GM23338 (cell line): ENCODE measurements around the gene CLEC4G. TPM values are rescaled to one million over a fixed set of nuclear protein-coding genes. Genes with fewer than 3 reads are reported as not detected.

Source experiments
- ATAC-seq: fragments of 200-7000 bp; cut with Tn5 transposase; 3 replicates; pipeline ENCODE4 v1.9.1; 2020
- DNase-seq: peaks from one replicate; pipeline ENCODE4 v3.0.0-alpha.2; 2015; ENCODE audit warnings: low spot score
- H2AFZ ChIP-seq: fragments of 200-600 bp; sonication (generic); 2 replicates; pipeline ENCODE4 v1.8.0; 2016; ENCODE audit warnings: antibody characterized with exemption, mild to moderate bottlenecking, moderate library complexity
- H3F3A ChIP-seq: fragments of 200-600 bp; sonication (generic); replicated peaks from 2 replicates; pipeline ENCODE4 v1.8.0; 2017; ENCODE audit warnings: antibody characterized with exemption, mixed run types, low read depth
- H3K27ac ChIP-seq: fragments of 200-600 bp; sonication (generic); 2 replicates; pipeline ENCODE4 v1.6.1; 2016; ENCODE audit warnings: low read depth
- H3K27me3 ChIP-seq: fragments of 200-600 bp; sonication (generic); 2 replicates; pipeline ENCODE4 v1.8.0; 2016; ENCODE audit warnings: mild to moderate bottlenecking, mixed run types, moderate library complexity; ENCODE audit not compliant: insufficient read depth
- H3K36me3 ChIP-seq: fragments of 200-600 bp; sonication (generic); 2 replicates; pipeline ENCODE4 v1.8.0; 2016; ENCODE audit warnings: mild to moderate bottlenecking; ENCODE audit not compliant: insufficient read depth
- H3K4me1 ChIP-seq: fragments of 200-600 bp; sonication (generic); 2 replicates; pipeline ENCODE4 v1.8.0; 2016; ENCODE audit warnings: mild to moderate bottlenecking, moderate library complexity; ENCODE audit not compliant: insufficient read depth
- H3K4me2 ChIP-seq: fragments of 200-600 bp; sonication (generic); 2 replicates; pipeline ENCODE4 v1.7.1; 2017; ENCODE audit warnings: mixed run types
- H3K4me3 ChIP-seq: fragments of 200-600 bp; sonication (generic); 2 replicates; pipeline ENCODE4 v1.6.1; 2016; ENCODE audit warnings: mixed run types
- H3K79me2 ChIP-seq: fragments of 200-600 bp; sonication (generic); replicated peaks from 2 replicates; pipeline ENCODE4 v1.8.0; 2017; ENCODE audit warnings: mild to moderate bottlenecking; ENCODE audit not compliant: insufficient read depth
- H3K9me2 ChIP-seq: fragments of 200-600 bp; sonication (generic); 2 replicates; pipeline ENCODE4 v1.8.0; 2017; ENCODE audit not compliant: insufficient read depth
- H4K20me1 ChIP-seq: fragments of 200-600 bp; sonication (generic); replicated peaks from 2 replicates; pipeline ENCODE4 v1.8.0; 2017; ENCODE audit warnings: mild to moderate bottlenecking; ENCODE audit not compliant: insufficient read depth
- H3K27ac Mint-ChIP-seq: 2 replicates; pipeline ENCODE4 v1.8.0; 2020; ENCODE audit warnings: inconsistent platforms, mild to moderate bottlenecking, moderate library complexity, mixed read lengths
- H3K27me3 Mint-ChIP-seq: 3 replicates; pipeline ENCODE4 v1.8.0; 2022; ENCODE audit warnings: low read depth, mild to moderate bottlenecking, moderate library complexity, mixed read lengths, inconsistent platforms; ENCODE audit not compliant: insufficient read depth, poor library complexity
- H3K36me3 Mint-ChIP-seq: 3 replicates; pipeline ENCODE4 v1.8.0; 2021; ENCODE audit warnings: low read depth, mild to moderate bottlenecking, inconsistent platforms, moderate library complexity, mixed read lengths
- H3K4me1 Mint-ChIP-seq: 3 replicates; pipeline ENCODE4 v1.8.0; 2020; ENCODE audit warnings: mild to moderate bottlenecking, inconsistent platforms, mixed read lengths
- H3K4me3 Mint-ChIP-seq: 3 replicates; pipeline ENCODE4 v1.8.0; 2021; ENCODE audit warnings: moderate library complexity, mild to moderate bottlenecking, inconsistent platforms, mixed read lengths
- H3K9me3 Mint-ChIP-seq: 3 replicates; pipeline ENCODE4 v1.8.0; 2020; ENCODE audit warnings: moderate library complexity, mild to moderate bottlenecking, inconsistent platforms, mixed read lengths
- CREB1 ChIP-seq: fragments of 250-450 bp; sonication (Bioruptor Pico); IDR thresholded peaks from 2 replicates; pipeline ENCODE4 v1.5.0; 2020; ENCODE audit warnings: low read depth, mild to moderate bottlenecking, moderate library complexity
- EZH2phosphoT487 ChIP-seq: fragments of 200-600 bp; sonication (generic); IDR thresholded peaks from one replicate; pipeline ENCODE4 v1.8.1; 2018; ENCODE audit warnings: antibody characterized with exemption; ENCODE audit not compliant: unreplicated experiment
- JUNB ChIP-seq: IDR thresholded peaks from one replicate; pipeline ENCODE4 v1.6.1; 2016; ENCODE audit warnings: antibody characterized with exemption; ENCODE audit not compliant: unreplicated experiment
- NANOG ChIP-seq: IDR thresholded peaks from 2 replicates; pipeline ENCODE4 v1.6.1; 2016; ENCODE audit warnings: antibody characterized with exemption, borderline replicate concordance
- POLR2AphosphoS5 ChIP-seq: IDR thresholded peaks from 2 replicates; pipeline ENCODE4 v1.6.1; 2016; ENCODE audit warnings: antibody characterized with exemption, low read depth
- STAT1 ChIP-seq: IDR thresholded peaks from one replicate; pipeline ENCODE4 v1.6.1; 2016; ENCODE audit warnings: antibody characterized with exemption; ENCODE audit not compliant: unreplicated experiment
- ZNF114 ChIP-seq: fragments of 250-450 bp; sonication (Bioruptor Pico); IDR thresholded peaks from 2 replicates; pipeline ENCODE4 v1.5.0; 2020; ENCODE audit warnings: mild to moderate bottlenecking, moderate library complexity
- ZNF331 ChIP-seq: fragments of 250-450 bp; sonication (Bioruptor Pico); IDR thresholded peaks from 2 replicates; pipeline ENCODE4 v1.5.0; 2020; ENCODE audit warnings: low read depth, mild to moderate bottlenecking, moderate library complexity
- long read RNA-seq: library from polyadenylated mRNA; unstranded; transcript quantifications from one replicate; pipeline ENCODE4 v2.0.0, GENCODE V29; 2020; ENCODE audit not compliant: unreplicated experiment
- polyA plus RNA-seq: library from polyadenylated mRNA; unstranded; fragments of >200 nt; fragmentation: Nextera tagmentation; extraction: Ambion mirVana; gene quantifications from 2 replicates; pipeline ENCODE4 v1.2.1, GENCODE V29; 2016
- total RNA-seq: library from RNA; depleted of rRNA; stranded (reverse); fragments of >200 nt; shearing (Covaris generic); gene quantifications from 2 replicates; pipeline ENCODE4 v1.2.3, GENCODE V29; 2014; rRNA removed
- TF ChIP-seq, protein P1 (sequence below): IDR thresholded peaks from one replicate; pipeline ENCODE4 v1.6.1; 2018; ENCODE audit warnings: antibody characterized with exemption; ENCODE audit not compliant: unreplicated experiment
- TF ChIP-seq, protein P2 (sequence below), 2 experiments: fragments of 200-600 bp in 1 of 2; sonication (generic) in 1 of 2; conservative IDR thresholded peaks; 2 replicates each; pipeline versions ENCODE4 v1.5.1 to v1.6.1; 2016 to 2017; ENCODE audit warnings: antibody characterized with exemption in 2 of 2, low read depth in 2 of 2, mild to moderate bottlenecking in 2 of 2, moderate library complexity in 1 of 2
- TF ChIP-seq, protein P3 (sequence below): fragments of 250-450 bp; sonication (Bioruptor Pico); IDR thresholded peaks from 2 replicates; pipeline ENCODE4 v1.5.0; 2020; ENCODE audit warnings: mild to moderate bottlenecking, moderate library complexity
- TF ChIP-seq, protein P4 (sequence below): IDR thresholded peaks from 2 replicates; pipeline ENCODE4 v1.6.1; 2016; ENCODE audit warnings: antibody characterized with exemption

Gene CLEC4G, protein sequence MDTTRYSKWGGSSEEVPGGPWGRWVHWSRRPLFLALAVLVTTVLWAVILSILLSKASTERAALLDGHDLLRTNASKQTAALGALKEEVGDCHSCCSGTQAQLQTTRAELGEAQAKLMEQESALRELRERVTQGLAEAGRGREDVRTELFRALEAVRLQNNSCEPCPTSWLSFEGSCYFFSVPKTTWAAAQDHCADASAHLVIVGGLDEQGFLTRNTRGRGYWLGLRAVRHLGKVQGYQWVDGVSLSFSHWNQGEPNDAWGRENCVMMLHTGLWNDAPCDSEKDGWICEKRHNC
- total RNA-seq, result 0.23 and 0.52 TPM in 2 replicates
- 0.65 and 0.70 TPM in 2 replicates for polyA plus RNA-seq
- long read RNA-seq, partial matches to known transcripts, result 1 of 1 reads
- long read RNA-seq, other reads (novel, unspliced or antisense), result 0 of 1 reads

DNA sequence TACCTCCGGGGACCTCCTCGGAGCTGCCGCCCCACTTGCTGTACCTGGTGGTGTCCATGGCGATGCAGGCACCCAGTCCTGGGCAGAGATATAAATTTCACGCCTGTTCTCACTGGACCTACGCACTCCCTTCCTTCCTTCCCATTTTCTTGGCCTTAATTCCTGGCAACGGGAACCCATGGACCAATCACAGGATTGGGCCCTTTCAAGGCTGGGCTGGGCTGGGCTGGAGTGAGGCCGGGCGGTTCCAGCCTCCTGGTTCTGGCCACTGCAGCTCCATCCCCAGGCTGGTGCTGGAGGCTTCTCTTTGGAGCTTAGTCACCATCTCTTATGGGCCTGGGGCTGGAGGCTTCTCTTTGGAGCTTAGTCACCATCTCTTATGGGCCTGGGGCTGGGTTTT lies at the start of gene CLEC4G:
CLEC4G (minus strand) TSS at position 66 of the 400 bp plus-strand sequence; CDS start at position 58, 8 bp downstream.
- no peaks in the 10 kb centered on the region for H3F3A ChIP-seq
- H4K20me1 ChIP-seq, result no peaks in the 10 kb centered on the region
- H2AFZ ChIP-seq, result no peak within 1 kb of the TSS; the same call in 1 of the 2 replicates
- ATAC-seq, result no peak
- peaks cover 5% of the 10 kb centered on the region; the same call in 1 of the 2 replicates for H3K4me1 ChIP-seq
- 0 out of 2 replicates have a peak within 1 kb of the TSS, but pooled peaks have one; percentile 85 for H3K4me2 ChIP-seq
- H3K27ac Mint-ChIP-seq, result no peak within 1 kb of the TSS
- no peak within 1 kb of the TSS for H3K27ac ChIP-seq
- H3K79me2 ChIP-seq, result no peaks in the 10 kb centered on the region
- H3K27me3 Mint-ChIP-seq, result peaks cover 43% of the 10 kb centered on the region
- no peaks in the 10 kb centered on the region for H3K9me3 Mint-ChIP-seq
- peak within 1 kb of the TSS; percentile 32; the same call in 1 of the 3 replicates for H3K4me3 Mint-ChIP-seq
- TF ChIP-seq NANOG (no peak), JUNB (no peak), ZNF331 (CRISPR knock-in tag) (no peak), POLR2AphosphoS5 (no peak), CREB1 (CRISPR knock-in tag) (no peak), ZNF114 (no peak), EZH2phosphoT487 (no peak), STAT1 (no peak)
- TF ChIP-seq, protein P1, sequence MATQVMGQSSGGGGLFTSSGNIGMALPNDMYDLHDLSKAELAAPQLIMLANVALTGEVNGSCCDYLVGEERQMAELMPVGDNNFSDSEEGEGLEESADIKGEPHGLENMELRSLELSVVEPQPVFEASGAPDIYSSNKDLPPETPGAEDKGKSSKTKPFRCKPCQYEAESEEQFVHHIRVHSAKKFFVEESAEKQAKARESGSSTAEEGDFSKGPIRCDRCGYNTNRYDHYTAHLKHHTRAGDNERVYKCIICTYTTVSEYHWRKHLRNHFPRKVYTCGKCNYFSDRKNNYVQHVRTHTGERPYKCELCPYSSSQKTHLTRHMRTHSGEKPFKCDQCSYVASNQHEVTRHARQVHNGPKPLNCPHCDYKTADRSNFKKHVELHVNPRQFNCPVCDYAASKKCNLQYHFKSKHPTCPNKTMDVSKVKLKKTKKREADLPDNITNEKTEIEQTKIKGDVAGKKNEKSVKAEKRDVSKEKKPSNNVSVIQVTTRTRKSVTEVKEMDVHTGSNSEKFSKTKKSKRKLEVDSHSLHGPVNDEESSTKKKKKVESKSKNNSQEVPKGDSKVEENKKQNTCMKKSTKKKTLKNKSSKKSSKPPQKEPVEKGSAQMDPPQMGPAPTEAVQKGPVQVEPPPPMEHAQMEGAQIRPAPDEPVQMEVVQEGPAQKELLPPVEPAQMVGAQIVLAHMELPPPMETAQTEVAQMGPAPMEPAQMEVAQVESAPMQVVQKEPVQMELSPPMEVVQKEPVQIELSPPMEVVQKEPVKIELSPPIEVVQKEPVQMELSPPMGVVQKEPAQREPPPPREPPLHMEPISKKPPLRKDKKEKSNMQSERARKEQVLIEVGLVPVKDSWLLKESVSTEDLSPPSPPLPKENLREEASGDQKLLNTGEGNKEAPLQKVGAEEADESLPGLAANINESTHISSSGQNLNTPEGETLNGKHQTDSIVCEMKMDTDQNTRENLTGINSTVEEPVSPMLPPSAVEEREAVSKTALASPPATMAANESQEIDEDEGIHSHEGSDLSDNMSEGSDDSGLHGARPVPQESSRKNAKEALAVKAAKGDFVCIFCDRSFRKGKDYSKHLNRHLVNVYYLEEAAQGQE, result no peak
- TF ChIP-seq, protein P2, sequence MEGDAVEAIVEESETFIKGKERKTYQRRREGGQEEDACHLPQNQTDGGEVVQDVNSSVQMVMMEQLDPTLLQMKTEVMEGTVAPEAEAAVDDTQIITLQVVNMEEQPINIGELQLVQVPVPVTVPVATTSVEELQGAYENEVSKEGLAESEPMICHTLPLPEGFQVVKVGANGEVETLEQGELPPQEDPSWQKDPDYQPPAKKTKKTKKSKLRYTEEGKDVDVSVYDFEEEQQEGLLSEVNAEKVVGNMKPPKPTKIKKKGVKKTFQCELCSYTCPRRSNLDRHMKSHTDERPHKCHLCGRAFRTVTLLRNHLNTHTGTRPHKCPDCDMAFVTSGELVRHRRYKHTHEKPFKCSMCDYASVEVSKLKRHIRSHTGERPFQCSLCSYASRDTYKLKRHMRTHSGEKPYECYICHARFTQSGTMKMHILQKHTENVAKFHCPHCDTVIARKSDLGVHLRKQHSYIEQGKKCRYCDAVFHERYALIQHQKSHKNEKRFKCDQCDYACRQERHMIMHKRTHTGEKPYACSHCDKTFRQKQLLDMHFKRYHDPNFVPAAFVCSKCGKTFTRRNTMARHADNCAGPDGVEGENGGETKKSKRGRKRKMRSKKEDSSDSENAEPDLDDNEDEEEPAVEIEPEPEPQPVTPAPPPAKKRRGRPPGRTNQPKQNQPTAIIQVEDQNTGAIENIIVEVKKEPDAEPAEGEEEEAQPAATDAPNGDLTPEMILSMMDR (conservative IDR thresholded peaks at IDR 0.05; ENCODE audit: low read depth in 2 of 2), result no peak
- TF ChIP-seq, protein P3, sequence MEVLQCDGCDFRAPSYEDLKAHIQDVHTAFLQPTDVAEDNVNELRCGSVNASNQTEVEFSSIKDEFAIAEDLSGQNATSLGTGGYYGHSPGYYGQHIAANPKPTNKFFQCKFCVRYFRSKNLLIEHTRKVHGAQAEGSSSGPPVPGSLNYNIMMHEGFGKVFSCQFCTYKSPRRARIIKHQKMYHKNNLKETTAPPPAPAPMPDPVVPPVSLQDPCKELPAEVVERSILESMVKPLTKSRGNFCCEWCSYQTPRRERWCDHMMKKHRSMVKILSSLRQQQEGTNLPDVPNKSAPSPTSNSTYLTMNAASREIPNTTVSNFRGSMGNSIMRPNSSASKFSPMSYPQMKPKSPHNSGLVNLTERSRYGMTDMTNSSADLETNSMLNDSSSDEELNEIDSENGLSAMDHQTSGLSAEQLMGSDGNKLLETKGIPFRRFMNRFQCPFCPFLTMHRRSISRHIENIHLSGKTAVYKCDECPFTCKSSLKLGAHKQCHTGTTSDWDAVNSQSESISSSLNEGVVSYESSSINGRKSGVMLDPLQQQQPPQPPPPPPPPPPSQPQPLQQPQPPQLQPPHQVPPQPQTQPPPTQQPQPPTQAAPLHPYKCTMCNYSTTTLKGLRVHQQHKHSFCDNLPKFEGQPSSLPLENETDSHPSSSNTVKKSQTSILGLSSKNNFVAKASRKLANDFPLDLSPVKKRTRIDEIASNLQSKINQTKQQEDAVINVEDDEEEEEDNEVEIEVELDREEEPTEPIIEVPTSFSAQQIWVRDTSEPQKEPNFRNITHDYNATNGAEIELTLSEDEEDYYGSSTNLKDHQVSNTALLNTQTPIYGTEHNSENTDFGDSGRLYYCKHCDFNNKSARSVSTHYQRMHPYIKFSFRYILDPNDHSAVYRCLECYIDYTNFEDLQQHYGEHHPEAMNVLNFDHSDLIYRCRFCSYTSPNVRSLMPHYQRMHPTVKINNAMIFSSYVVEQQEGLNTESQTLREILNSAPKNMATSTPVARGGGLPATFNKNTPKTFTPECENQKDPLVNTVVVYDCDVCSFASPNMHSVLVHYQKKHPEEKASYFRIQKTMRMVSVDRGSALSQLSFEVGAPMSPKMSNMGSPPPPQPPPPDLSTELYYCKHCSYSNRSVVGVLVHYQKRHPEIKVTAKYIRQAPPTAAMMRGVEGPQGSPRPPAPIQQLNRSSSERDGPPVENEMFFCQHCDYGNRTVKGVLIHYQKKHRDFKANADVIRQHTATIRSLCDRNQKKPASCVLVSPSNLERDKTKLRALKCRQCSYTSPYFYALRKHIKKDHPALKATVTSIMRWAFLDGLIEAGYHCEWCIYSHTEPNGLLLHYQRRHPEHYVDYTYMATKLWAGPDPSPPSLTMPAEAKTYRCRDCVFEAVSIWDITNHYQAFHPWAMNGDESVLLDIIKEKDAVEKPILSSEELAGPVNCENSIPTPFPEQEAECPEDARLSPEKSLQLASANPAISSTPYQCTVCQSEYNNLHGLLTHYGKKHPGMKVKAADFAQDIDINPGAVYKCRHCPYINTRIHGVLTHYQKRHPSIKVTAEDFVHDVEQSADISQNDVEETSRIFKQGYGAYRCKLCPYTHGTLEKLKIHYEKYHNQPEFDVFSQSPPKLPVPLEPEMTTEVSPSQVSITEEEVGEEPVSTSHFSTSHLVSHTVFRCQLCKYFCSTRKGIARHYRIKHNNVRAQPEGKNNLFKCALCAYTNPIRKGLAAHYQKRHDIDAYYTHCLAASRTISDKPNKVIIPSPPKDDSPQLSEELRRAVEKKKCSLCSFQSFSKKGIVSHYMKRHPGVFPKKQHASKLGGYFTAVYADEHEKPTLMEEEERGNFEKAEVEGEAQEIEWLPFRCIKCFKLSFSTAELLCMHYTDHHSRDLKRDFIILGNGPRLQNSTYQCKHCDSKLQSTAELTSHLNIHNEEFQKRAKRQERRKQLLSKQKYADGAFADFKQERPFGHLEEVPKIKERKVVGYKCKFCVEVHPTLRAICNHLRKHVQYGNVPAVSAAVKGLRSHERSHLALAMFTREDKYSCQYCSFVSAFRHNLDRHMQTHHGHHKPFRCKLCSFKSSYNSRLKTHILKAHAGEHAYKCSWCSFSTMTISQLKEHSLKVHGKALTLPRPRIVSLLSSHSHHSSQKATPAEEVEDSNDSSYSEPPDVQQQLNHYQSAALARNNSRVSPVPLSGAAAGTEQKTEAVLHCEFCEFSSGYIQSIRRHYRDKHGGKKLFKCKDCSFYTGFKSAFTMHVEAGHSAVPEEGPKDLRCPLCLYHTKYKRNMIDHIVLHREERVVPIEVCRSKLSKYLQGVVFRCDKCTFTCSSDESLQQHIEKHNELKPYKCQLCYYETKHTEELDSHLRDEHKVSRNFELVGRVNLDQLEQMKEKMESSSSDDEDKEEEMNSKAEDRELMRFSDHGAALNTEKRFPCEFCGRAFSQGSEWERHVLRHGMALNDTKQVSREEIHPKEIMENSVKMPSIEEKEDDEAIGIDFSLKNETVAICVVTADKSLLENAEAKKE, result no peak
- TF ChIP-seq, protein P4, sequence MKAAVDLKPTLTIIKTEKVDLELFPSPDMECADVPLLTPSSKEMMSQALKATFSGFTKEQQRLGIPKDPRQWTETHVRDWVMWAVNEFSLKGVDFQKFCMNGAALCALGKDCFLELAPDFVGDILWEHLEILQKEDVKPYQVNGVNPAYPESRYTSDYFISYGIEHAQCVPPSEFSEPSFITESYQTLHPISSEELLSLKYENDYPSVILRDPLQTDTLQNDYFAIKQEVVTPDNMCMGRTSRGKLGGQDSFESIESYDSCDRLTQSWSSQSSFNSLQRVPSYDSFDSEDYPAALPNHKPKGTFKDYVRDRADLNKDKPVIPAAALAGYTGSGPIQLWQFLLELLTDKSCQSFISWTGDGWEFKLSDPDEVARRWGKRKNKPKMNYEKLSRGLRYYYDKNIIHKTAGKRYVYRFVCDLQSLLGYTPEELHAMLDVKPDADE, result no peak
- H3K4me3 ChIP-seq, result peak within 1 kb of the TSS; percentile 66
- peaks cover 55% of the 10 kb centered on the region for H3K27me3 ChIP-seq
- no peak for DNase-seq
- no peaks in the 10 kb centered on the region for H3K36me3 ChIP-seq
- no peaks in the 10 kb centered on the region for H3K9me2 ChIP-seq
- H3K4me1 Mint-ChIP-seq, result peaks cover 14% of the 10 kb centered on the region
- no peaks in the 10 kb centered on the region for H3K36me3 Mint-ChIP-seq
